ENCODE data around the gene CIAO1.
A peak's percentile ranks its signal among the peaks of the same experiment; 100 is the strongest.
"Not testable (repeated sequence)": the region's sequence is repeated elsewhere in the genome, so short reads cannot be mapped to it uniquely, and the experiment has no call there.

The CIAO1 gene

DNA sequence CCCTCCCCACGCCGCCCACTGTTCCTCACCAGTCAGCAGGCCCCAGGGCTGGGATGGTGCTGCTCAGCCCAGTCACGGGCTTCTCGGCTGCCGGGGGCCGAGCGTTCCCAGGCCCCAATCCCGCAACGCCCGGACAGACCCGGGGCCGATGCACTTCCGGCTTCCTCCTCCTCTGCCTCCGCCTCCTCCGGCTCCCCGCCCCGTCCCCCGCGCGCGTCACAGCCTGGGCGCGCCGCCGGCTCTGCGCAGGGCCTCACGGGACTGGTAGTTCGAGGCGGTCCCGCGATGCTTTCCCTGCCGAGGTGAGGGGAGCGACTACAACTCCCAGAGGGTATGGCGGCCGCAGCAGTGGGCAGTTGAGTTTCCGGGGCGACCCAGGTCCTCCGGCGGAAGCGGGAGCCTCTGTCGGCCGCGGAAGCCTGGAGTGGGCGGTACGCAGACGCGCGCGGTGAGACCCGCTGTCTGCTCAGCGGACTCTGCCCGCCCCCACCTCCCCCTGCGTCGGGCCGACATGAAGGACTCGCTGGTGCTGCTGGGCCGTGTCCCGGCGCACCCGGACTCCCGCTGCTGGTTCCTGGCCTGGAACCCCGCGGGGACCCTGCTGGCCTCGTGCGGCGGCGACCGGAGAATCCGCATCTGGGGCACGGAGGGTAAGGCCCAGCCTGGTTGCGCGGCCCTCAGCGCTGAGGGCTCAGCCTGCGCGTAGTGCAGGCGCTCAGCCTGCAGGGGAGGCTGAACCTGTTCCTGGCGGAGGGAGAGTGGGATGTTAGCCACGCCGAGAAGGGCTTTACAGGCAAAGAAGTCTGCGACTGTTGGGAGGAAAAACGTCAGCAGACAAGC is at the start of gene CIAO1, which contains the start of gene TMEM127:
Gene CIAO1 (plus strand): TSS at position 386 of the 840 bp plus-strand sequence. CDS start 126 bp downstream, at position 512.
Gene TMEM127 (minus strand): TSS at position 158 of the 840 bp plus-strand sequence. CDS start 616 bp downstream, outside the sequence.
- peak; percentile 99 for DNase-seq (ENCODE audit: low read depth)

DNA sequence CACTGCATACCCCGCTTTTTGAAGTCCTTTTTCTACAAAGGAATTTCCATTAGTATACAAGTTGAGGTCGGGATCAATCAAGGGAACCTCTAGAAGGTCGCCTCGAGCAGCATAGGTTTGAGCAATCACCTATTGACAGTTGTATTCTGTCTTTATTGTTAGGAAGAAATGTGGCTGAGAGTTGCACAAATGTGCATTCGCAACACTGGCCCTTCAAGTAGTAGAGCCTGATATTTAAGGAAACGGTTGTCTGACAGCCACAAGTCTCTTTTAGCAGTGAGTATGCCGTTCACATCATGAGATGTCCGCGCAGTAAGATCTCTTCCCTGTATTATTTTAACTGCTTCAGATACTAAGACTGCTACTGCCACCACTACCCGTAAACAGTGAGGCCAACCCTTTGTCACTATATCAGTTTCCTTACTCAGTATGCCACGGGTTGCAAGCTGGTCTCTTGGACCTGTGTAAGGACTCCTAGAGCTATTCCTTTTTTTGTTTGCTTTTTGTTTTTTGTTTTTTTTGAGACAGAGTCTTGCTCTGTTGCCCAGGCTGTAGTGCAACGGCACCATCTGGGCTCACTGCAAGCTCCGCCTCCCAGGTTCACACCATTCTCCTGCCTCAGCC is 47.4 kb upstream of the CIAO1 start:
- DNase-seq (ENCODE audit: low read depth): no peak

DNA sequence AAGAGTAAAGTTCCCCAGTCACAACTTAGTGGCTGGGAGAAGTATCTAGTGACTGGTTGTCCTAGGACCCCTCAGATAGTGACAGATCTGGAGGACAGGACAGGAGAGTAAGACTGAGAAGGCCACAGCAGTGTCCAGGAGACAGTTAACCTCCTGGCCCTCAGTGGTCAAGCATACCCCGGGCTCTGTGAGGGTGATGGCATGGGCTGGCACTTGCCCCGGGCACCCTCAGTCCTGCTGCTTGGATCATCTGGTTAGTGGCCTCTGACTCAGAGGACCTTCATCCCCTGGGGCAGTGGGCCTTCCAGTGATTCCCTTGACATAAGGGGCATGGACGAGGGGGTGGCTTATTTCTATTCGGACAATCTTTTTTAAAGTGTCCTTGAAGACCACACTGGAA is 46.1 kb upstream of the CIAO1 start:
- not testable (repeated sequence) for DNase-seq (ENCODE audit: low read depth)

DNA sequence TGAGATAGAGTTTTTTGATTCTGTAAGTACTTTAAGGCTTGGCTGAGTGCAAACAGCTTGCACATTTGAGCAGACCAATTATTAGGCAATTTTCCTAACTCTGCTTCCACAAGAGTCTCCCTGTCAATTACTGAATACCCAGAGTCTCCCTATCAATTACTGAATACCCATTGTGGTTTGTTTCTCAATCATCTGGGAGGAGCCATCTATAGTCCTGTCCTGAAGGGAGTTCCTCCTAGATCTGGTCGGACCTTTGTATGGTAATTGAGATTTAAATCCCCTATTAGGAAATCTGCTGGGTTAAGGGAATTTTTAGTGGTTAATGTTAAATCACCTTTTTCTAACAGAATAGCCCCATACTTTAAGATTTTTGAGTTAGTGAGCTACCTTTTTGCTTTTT is 44.9 kb upstream of the CIAO1 start:
- DNase-seq (ENCODE audit: low read depth): not testable (repeated sequence)

DNA sequence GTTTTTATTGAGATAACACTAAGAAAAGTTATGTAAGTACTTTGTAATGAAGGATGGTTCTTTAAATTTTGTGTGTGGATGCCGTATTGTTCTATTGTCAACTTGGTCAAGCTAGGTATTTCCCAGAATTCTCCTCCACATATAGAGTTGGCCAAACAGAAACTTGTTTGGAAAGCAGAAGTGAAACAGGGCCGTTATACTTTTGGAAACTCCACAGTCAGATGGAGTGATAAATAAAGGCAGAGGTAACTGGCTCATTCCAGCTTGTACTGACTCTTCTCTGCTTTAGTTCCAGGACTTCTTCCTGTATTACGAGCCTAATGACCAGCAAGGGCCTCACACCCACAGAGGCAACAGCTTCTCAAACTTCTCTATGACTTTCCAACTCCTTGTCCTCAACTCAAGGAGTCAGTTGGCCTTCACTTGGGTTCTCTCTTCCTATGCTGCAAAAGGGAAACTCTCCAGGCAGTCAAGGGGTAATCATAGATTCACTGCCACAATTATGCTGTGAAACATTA is 41.0 kb upstream of the CIAO1 start:
- no peak for DNase-seq (ENCODE audit: low read depth)

DNA sequence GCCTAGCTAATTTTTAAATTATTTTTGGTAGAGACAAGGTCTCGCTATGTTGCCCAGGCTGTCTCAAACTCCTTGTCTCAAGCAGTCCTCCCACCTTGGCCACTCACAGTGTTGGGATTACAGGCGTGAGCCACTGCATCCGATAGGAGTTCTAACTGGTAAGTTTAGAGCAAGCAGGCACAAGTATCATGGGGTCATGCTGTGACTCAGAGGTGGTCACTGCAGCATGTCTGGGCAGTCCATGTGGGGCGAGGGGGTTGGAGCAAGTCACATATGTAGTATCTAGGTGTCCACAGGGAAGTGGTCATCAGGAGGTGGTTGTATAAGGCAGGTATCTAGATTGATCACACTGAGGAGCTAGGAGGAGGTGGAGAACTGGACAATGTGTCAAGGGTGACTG is 34.7 kb upstream of the CIAO1 start:
- DNase-seq (ENCODE audit: low read depth): no peak

DNA sequence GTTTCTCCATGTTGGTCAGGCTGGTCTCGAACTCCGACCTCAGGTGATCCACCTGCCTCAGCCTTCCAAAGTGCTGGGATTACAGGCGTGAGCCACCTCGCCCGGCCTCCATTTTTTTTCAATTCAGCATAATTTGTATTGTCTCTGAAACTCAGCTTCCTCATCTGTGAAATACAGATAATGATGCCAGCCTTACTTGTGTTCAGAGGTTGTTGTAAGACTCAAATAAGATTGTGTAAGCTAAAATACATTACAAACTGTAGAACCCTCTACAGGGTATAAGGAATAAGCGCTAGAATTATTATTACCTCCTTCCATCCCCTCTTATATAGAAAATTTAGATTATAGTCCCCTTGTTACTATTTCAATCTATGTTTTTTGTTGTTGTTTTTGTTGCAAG is 32.6 kb upstream of the CIAO1 start:
- DNase-seq (ENCODE audit: low read depth): no peak

DNA sequence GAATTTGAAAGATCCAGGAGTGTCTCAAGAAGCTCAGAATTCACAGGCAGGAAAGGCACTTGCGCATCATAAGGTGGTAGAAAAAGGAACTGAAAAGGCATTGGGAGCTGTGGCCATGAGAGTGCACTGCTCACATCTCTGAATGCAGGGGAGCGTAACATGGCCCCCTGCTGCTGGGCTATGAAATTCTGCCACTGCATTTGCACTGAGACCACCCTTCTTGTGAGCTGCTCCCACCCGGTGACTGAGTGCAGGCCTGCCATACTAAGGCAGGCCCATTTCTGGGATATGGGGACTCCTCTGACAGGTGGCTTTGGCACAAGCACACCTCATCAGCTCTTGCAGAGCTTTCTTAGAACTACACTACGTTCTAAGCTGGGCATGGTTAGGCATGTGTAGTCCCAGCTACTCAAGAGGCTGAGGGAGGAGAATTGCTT is 32.1 kb upstream of the CIAO1 start:
- no peak for DNase-seq (ENCODE audit: low read depth)

DNA sequence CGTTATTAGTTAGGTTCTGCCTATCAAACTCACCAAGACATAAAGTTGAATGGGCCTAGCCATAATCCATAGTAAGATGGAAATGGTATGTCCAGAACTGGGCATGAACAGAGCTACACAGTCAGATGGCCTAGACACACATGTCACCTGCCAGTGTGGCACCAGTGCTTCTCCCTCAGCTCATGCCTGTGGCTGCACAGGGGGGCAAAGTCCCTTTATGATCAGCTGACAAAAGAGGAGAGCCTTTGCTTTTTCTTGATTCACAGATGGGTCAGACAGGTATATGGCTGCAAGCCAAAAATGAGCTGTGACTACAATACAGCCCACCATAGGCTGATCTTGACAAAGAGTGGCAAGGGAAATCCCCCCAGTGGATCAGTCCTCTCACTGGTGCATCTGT is 29.1 kb upstream of the CIAO1 start:
- no peak for DNase-seq (ENCODE audit: low read depth)

DNA sequence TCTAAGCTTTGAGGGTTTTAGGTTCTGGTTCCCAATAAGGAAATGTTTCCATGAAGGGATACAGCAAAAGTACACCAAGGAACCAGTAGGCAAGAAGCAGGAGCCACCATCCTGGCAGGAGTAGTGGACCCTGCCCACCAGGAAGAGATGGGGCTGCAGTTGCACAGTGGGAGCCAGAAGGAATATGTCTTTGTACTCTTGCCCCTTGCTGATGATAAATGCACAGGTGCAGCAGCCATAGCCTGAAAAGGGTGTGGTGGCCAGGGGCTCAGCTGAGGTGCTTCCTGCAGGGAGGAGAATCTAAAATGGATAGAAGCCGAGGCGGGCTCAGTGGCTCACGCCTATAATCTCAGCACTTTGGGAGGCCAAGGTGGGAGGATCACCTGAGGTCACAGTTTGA is 27.8 kb upstream of the CIAO1 start:
- DNase-seq (ENCODE audit: low read depth): no peak

DNA sequence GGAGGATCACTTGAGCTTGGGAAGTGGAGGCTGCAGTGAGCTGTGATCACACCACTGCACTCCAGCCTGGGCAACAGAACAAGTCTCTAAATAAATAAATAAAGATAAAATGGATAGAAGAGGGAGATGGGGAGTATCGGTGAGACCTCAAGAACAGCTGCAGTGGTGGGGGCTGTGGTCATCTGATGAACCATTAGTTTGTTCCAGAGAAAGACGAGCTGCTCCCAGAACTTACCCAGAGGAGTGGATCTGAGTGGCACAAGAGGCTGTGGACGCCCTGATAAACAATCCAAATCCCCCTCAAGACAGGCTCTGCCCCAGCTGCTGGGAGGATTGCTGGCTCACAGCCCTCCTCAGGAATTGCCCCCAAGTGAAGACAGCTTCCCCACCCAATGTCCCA is 26.9 kb upstream of the CIAO1 start:
- no peak for DNase-seq (ENCODE audit: low read depth)

DNA sequence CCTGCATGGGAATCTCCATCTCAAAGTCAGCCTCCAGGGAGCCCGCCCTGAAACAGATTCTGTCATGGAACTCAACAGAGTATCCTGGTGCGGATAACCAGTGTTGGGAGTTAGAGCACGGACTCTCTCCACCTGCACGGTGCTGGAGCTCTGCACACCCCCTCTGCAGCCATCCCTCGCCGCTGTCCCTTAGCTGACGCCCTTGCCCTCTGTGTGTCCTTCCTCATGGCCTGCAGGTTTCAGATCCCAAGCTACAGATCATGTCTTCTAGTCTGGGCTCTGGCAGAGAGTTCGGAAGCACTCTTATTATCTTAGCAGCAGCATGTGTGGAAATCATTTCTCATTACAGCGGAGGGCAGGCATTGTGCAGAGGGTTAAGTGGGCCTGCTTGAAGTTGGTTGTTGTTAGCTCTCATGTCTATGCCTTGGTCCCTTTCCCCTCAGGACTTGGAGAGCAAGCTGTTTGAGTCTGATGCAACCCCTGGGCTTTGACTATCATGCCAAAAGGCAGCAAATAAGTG is 26.2 kb upstream of the CIAO1 start:
- no peak for DNase-seq (ENCODE audit: low read depth)

DNA sequence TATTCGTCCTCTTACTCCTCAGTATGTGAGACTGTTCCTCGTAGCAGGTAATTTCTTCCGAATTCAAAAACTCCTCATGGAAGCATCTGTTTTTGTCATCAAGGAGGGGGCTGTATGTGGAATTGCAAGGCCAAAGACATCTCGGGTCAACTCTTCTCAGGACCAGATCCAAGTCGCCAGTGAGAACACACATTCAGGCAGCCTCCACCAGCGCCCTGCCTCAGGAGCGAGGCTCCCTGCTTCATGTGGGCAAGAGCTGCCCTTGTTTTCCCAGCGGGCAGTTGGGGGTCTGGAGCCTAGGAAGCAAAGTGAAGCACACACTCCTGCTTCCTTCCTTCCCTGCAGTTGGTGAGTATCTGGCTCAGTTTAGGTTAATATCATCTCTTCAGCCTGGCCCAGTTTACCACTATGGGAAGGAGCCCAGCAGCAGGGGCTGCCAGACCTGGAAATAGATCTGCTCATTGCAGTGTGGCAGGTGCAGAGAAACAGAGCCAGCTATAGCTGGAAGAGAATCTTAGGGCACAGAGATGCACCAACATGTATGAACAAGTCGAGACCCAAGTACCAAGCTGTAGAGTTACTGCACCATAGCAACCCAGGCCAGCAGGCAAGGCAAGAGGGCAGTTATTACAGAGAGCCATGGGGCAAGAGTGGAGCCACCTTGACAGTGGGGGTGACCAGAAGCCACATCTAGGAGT is 25.5 kb upstream of the CIAO1 start:
- no peak for DNase-seq (ENCODE audit: low read depth)

DNA sequence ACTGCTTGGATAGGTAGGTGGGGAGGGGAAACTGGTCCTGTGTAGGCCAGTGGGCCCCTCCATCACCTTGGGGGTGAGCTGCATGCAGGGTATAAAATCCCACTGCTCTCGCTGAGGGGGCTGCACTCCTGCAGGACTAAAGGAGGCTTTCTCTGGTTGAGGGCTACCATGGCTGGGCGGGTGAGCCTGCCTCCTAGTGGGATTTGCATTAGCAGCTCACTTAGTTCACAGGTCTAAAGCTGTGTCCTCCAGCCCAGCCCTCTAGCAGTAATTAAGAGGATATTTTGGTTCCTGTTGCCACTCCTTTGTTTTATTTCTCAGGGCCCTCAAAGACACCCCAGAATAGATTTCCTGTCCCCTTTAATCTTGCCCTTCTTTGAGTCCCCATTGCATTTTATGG is 24.8 kb upstream of the CIAO1 start:
- DNase-seq (ENCODE audit: low read depth): no peak

DNA sequence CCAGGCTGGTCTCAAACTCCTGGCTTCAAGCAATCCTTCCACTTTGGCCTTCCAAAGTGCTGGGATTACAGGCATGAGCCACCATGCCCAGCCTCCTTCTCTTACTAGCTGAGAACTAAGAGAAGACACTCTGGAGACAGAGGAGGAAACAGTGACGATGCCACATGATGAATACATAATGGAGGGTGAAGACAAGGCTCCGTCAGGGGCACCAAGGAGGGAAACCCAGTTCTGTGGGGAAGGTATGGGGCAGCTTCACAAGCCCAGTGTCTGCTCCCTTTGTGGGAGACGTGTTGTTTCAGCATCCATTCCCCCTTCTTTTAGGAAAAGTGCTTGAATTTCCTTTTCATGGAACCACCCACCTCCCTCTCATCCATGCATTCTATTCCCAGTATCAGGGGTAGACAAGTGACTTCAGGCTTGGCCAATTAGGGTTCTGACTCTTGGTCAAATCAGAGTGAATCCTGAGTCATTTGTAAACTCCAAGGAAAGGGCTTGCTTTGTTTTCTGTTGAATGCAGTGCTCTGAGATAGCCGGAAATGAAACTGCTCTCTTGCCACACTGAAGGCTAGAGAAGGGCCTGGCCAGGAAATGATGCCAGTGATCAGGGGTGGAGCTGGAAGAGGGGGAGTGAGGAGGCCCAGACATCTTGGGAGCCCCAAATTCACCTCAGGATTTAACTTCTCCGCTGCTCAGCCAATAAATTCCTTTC is 24.0 kb upstream of the CIAO1 start:
- DNase-seq (ENCODE audit: low read depth): peak; percentile 92

DNA sequence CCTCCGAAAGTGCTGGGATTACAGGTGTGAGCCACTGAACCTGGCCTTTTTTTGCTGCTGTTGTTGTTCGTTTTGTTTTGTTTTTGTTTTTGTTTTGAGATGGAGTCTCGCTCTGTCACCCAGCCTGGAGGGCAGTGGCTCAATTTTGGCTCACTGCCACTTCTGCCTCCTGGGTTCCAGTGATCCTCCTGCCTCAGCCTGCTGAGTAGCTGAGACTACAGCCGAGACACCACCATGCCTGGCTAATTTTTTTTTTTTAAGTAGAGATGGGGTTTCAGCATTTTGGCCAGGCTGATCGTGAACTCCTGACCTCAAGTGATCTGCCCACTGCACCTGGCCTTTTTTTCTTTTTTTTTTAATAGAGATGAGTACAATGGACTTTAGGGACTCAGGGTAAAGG is 22.2 kb upstream of the CIAO1 start:
- no peak for DNase-seq (ENCODE audit: low read depth)

DNA sequence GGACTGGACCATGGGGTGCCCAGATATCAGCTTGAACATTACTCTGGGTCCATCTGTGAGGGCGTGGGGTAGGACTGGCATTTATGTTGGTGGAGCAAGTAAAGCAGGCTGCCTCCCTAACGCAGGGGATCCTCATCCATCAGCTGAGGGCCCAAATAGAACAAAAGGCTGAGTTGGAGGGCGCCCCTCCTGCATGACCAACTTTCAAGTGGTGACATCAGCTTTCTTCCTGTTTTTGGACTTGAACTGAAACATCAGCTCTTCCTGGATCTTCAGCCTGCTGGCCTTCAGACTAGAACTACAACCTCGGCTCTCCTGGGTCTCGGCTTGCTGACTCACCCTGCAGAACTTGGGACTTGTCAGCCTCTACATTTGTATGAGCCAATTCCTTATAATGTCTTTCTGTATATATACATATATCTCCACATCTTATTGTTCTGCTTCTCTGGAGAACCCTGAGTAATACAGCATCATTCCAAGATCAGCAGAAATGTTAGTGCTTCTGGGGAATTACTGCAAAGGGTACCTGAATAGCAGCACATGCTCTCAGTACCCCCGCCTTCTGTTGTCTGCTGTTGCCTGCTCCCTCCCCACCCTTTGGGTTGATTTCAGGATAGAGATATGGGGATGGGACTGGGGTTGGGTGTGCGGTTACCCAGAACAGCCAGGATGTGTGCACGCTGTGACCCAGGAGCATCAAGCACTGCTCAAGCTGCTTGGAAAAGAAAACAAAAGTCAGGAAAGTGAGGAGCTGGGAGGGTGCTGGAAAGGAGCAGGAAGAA is 20.2 kb upstream of the CIAO1 start:
- peak; percentile 56 for DNase-seq (ENCODE audit: low read depth)

DNA sequence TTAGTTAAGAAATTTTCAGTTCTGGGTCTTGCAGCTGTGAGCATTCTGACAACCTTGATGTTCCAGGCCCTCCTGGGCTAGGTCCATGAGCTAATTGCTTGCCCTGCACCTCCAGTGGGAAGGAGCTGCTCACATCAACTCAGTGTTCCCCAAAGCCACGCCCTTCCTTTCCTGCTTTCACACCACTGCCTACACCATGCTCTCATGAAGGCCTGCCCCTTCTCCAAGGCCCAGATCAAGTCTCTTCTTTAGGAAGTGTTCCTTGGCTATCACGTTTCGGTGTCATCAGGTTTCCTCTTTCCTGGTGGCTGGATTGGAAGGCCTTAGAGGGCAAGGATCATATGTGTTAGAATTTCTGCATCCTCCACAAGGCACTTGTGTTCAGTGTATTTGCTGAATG is 19.0 kb upstream of the CIAO1 start:
- no peak for DNase-seq (ENCODE audit: low read depth)

DNA sequence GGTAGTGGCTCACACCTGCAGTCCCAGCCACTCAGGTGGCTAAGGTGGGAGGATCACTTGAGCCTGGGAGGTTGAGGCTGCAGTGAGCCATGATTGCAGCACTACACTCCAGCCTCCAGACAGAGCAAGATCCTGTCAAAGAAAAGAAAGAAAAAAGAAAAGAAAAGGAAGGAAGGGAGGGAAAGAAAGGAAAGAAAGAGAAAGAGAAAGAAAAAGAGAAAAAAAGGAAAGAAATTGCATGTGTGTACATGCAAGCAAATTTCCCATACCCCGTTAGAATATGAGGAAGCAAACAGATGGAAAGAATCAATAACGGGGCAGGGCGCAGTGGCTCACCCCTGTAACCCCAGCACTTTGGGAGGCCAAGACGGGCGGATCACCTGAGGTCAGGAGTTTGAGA is 18.1 kb upstream of the CIAO1 start:
- no peak for DNase-seq (ENCODE audit: low read depth)

DNA sequence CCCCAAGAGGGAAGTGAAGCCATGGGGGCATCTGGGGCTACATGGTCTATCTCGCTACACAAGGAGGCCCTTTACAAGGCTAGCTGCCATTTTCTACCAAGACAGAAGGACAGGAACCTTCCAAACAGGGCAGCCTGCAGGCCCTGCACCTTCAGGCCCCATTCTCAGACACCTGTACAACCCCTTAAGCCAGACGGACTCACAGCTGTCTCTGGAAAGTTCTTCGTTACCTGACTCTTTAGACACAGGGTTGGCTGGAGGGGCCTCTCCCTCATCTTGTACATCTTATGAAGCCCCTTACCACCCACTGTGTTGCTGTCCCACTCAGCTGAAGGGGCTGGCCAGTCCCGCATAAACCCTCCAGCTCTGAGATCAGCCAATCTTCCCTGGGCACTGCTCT is 17.4 kb upstream of the CIAO1 start:
- DNase-seq (ENCODE audit: low read depth): no peak

DNA sequence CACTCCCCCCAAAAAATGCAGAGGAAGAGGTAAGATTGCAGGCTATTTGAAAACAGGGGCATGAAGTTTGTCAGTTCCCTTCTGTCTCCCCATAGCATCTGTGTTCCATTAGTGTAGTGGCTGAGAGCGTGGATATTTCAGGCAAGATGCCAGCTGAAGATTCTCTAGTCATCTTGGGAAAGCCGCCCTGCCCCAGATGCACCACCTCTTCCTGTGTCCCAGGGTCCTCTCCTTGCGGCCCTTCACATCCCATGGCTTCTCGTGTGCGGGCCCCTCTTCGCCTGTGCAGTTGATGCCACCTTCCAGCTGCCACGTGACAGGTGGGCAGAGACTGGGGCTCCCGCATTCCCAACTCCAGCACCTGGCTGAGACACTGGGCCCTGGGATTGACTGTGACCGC is 16.4 kb upstream of the CIAO1 start:
- DNase-seq (ENCODE audit: low read depth): peak; percentile 93

Measured in EH (cell line).